Osteocyte (in vitro differentiated cells): ENCODE data around the gene FSCN2. TPM values are rescaled to one million over a fixed set of nuclear protein-coding genes. Genes with fewer than 3 reads are reported as not detected.
"Not testable (repeated sequence)": the region's sequence is repeated elsewhere in the genome, so short reads cannot be mapped to it uniquely, and the experiment has no call there.

ENCODE experiments used
- DNase-seq: peaks from one replicate; pipeline ENCODE4 v3.0.0; 2021; ENCODE audit warnings: mixed read lengths; ENCODE audit not compliant: unreplicated experiment; ENCODE audit errors: extremely low spot score
- H3K27ac Mint-ChIP-seq: one replicate; pipeline ENCODE4 v1.8.0; 2021; ENCODE audit warnings: mild to moderate bottlenecking, mixed read lengths; ENCODE audit not compliant: unreplicated experiment
- H3K27me3 Mint-ChIP-seq: one replicate; pipeline ENCODE4 v1.8.0; 2021; ENCODE audit warnings: mixed read lengths; ENCODE audit not compliant: unreplicated experiment
- H3K36me3 Mint-ChIP-seq: one replicate; pipeline ENCODE4 v1.8.0; 2021; ENCODE audit warnings: mixed read lengths; ENCODE audit not compliant: unreplicated experiment
- H3K4me1 Mint-ChIP-seq: one replicate; pipeline ENCODE4 v1.8.0; 2021; ENCODE audit warnings: mixed read lengths; ENCODE audit not compliant: unreplicated experiment
- H3K4me3 Mint-ChIP-seq: one replicate; pipeline ENCODE4 v1.8.0; 2021; ENCODE audit warnings: mild to moderate bottlenecking, moderate library complexity, mixed read lengths; ENCODE audit not compliant: unreplicated experiment
- H3K9me3 Mint-ChIP-seq: one replicate; pipeline ENCODE4 v1.8.0; 2021; ENCODE audit warnings: mixed read lengths; ENCODE audit not compliant: unreplicated experiment
- total RNA-seq: library from RNA; stranded (reverse); gene quantifications from 2 replicates; pipeline ENCODE4 v1.2.1, GENCODE V29; 2021
- TF ChIP-seq, protein P1 (sequence below): fragments of 200-600 bp; sonication (generic); IDR thresholded peaks from 2 replicates; pipeline ENCODE4 v1.5.0; 2021; ENCODE audit warnings: antibody characterized with exemption, mild to moderate bottlenecking, moderate library complexity

FSCN2 gene
- total RNA-seq, 1 donor from 2014 or later, result 3.0 TPM

DNA sequence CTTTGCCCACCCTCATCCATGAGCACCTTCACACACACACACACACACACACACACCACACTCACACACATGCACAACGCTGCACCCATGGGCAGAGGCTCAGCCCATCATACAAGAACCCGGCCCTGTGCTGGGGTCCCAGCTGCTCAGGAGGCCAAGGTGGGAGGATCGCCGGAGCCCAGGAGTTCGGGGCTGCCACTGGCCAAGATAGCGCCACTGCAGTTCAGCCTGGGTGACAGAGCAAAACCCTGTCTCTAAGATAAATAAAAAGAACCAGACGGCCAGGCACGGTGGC is 3.4 kb upstream of the FSCN2 start:
- Mint-ChIP-seq H3K27me3 (no peaks in the 10 kb centered on the region), H3K9me3 (no peaks in the 10 kb centered on the region), H3K4me3 (no peak overlapping the region), H3K36me3 (no peaks in the 10 kb centered on the region), H3K27ac (no peak overlapping the region), H3K4me1 (peaks cover 13% of the 10 kb centered on the region)
- TF ChIP-seq, protein P1, sequence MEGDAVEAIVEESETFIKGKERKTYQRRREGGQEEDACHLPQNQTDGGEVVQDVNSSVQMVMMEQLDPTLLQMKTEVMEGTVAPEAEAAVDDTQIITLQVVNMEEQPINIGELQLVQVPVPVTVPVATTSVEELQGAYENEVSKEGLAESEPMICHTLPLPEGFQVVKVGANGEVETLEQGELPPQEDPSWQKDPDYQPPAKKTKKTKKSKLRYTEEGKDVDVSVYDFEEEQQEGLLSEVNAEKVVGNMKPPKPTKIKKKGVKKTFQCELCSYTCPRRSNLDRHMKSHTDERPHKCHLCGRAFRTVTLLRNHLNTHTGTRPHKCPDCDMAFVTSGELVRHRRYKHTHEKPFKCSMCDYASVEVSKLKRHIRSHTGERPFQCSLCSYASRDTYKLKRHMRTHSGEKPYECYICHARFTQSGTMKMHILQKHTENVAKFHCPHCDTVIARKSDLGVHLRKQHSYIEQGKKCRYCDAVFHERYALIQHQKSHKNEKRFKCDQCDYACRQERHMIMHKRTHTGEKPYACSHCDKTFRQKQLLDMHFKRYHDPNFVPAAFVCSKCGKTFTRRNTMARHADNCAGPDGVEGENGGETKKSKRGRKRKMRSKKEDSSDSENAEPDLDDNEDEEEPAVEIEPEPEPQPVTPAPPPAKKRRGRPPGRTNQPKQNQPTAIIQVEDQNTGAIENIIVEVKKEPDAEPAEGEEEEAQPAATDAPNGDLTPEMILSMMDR, result no peak
- no peak for DNase-seq

DNA sequence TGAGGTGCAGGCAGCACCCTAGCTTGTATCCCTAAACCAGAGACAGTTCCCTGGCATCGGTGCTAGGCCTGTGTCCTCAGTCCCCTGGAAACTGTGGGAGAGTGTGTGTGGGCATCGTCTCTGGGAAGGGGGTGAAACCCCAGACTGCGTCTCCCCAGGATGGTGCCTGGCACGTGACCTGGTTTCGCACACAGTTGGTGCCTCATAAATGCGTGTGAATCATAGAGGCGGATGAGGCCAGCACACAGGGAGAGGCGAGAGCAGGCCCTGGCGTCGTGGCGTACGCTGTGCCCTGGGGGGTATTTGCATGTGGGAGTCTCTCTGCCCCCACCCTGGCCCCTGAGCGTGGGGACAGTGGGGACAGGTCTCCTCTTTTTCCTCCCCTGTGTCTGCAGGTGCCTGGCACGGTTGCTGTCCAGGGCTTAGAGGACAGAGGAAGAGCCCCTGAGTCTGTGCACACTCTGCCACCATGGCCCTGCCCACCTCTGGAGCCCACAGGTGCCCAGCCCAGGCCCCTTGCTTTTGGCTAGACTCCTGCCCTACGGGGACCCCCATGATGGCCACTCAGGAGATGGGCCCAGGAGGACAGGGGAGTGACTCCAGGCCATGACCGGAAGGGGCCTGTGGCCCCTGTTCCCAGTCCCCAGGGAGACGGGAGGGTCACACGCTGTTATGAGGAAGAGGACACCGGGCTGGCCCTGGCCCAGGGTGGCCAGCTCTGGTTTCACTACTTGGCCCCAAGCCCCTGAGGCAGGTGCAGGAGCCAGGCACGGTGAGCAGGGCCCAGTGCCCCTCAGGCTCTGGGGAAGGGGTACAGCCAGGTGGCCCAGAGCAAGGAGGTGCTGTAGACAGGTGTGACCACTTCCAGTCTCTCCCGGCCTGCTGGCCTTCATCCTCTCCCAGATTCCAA is 1.3 kb upstream of the FSCN2 start:
- peaks cover 9% of the 10 kb centered on the region for H3K4me1 Mint-ChIP-seq
- no peak overlapping the region for H3K4me3 Mint-ChIP-seq
- TF ChIP-seq, protein P1, result no peak
- H3K9me3 Mint-ChIP-seq, result no peaks in the 10 kb centered on the region
- no peaks in the 10 kb centered on the region for H3K36me3 Mint-ChIP-seq
- no peak for DNase-seq
- H3K27me3 Mint-ChIP-seq, result no peaks in the 10 kb centered on the region
- no peak overlapping the region for H3K27ac Mint-ChIP-seq

DNA sequence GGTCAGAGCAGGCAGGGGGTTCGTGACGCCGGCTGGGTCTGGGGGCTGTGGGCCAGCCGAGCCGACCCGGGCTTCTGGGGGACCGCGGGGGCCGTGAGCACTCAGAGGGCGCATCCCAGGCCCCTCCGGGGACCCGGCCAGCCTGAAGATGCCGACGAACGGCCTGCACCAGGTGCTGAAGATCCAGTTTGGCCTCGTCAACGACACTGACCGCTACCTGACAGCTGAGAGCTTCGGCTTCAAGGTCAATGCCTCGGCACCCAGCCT is 140 bp downstream of the FSCN2 start:
- H3K4me3 Mint-ChIP-seq, result no peak overlapping the region
- TF ChIP-seq, protein P1, result no peak
- no peaks in the 10 kb centered on the region for H3K9me3 Mint-ChIP-seq
- no peak for DNase-seq
- H3K4me1 Mint-ChIP-seq, result peaks cover 8% of the 10 kb centered on the region
- H3K27me3 Mint-ChIP-seq, result no peaks in the 10 kb centered on the region
- no peak overlapping the region for H3K27ac Mint-ChIP-seq
- no peaks in the 10 kb centered on the region for H3K36me3 Mint-ChIP-seq

DNA sequence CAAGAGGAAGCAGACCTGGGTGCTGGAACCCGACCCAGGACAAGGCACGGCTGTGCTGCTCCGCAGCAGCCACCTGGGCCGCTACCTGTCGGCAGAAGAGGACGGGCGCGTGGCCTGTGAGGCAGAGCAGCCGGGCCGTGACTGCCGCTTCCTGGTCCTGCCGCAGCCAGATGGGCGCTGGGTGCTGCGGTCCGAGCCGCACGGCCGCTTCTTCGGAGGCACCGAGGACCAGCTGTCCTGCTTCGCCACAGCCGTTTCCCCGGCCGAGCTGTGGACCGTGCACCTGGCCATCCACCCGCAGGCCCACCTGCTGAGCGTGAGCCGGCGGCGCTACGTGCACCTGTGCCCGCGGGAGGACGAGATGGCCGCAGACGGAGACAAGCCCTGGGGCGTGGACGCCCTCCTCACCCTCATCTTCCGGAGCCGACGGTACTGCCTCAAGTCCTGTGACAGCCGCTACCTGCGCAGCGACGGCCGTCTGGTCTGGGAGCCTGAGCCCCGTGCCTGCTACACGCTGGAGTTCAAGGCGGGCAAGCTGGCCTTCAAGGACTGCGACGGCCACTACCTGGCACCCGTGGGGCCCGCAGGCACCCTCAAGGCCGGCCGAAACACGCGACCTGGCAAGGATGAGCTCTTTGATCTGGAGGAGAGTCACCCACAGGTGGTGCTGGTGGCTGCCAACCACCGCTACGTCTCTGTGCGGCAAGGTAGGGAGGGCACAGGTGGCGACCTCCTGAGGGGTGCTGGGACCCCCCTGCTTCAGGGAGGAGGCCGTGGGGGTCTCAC is 667 bp downstream of the FSCN2 start:
- H3K4me1 Mint-ChIP-seq, result peaks cover 4% of the 10 kb centered on the region
- H3K27me3 Mint-ChIP-seq, result no peaks in the 10 kb centered on the region
- H3K27ac Mint-ChIP-seq, result no peak overlapping the region
- no peaks in the 10 kb centered on the region for H3K9me3 Mint-ChIP-seq
- H3K36me3 Mint-ChIP-seq, result no peaks in the 10 kb centered on the region
- H3K4me3 Mint-ChIP-seq, result no peak overlapping the region
- TF ChIP-seq, protein P1, result no peak
- no peak for DNase-seq

DNA sequence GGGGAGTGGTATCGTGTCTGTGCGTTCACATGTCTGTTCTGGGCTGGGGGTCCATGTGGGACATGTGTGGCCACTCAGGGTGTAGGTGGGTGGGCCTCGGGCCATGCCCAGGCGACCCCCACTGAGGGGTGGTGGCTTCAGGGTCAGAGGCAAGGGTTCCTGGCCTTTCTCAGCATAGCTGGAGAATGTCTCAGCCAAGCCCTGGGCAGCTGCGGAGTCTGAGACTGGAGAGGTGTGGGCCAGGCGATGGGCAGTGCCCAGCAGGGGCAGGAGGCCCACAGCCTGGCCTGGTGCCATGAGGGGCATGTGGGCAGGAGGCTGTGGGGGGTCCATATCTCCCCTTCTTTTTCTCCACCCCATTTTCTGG is 1.2 kb downstream of the FSCN2 start:
- H3K9me3 Mint-ChIP-seq, result no peaks in the 10 kb centered on the region
- no peak for DNase-seq
- no peak overlapping the region for H3K4me3 Mint-ChIP-seq
- TF ChIP-seq, protein P1, result no peak
- H3K27me3 Mint-ChIP-seq, result no peaks in the 10 kb centered on the region
- H3K36me3 Mint-ChIP-seq, result no peaks in the 10 kb centered on the region
- peaks cover 6% of the 10 kb centered on the region for H3K4me1 Mint-ChIP-seq
- H3K27ac Mint-ChIP-seq, result no peak overlapping the region

DNA sequence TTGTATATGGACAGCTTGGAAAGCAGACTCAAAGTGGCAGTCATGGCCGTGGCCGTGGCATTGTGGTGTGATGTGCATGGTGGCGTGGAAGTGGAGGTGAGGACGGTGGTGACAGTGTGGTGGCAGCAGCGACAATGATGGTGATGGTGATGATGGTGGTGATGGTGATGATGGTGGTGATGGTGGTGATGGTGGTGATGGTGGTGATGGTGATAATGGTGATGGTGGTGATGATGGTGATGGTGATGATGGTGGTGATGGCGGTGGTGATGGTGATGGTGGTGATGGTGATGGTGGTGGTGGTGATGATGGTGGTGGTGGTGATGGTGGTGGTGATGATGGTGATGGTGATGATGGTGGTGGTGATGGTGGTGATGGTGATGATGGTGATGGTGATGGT is 2.8 kb downstream of the FSCN2 start:
- H3K27me3 Mint-ChIP-seq, H3K4me1 Mint-ChIP-seq, DNase-seq, H3K27ac Mint-ChIP-seq, H3K4me3 Mint-ChIP-seq, H3K9me3 Mint-ChIP-seq, H3K36me3 Mint-ChIP-seq: not testable (repeated sequence)

DNA sequence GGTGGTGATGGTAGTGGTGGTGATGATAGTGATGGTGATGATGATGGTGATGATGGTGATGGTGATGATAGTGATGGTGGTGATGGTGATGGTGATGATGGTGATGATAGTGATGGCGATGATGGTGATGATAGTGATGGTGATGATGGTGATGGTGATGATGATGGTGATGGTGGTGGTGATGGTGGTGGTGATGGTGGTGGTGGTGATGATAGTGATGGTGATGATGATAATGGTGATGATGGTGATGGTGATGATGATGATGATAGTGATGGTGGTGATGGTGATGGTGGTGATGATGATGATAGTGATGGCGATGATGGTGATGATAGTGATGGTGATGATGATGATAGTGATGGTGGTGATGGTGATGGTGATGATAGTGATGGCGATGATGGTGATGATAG is 3.8 kb downstream of the FSCN2 start:
- H3K4me1 Mint-ChIP-seq, H3K4me3 Mint-ChIP-seq, H3K36me3 Mint-ChIP-seq, H3K9me3 Mint-ChIP-seq, H3K27ac Mint-ChIP-seq, H3K27me3 Mint-ChIP-seq, DNase-seq: not testable (repeated sequence)
